Endothelial cell of umbilical vein (primary cell): ENCODE measurements around the gene CTAG1A.
"Not testable (repeated sequence)": the region's sequence is repeated elsewhere in the genome, so short reads cannot be mapped to it uniquely, and the experiment has no call there.

Experiments
- EZH2 ChIP-seq: IDR thresholded peaks from 2 replicates; pipeline ENCODE4 v1.6.1; 2012; ENCODE audit warnings: borderline replicate concordance, low read depth, mild to moderate bottlenecking, moderate library complexity, low read length, inconsistent platforms; ENCODE audit not compliant: severe bottlenecking
- MAX ChIP-seq: IDR thresholded peaks from 2 replicates; pipeline ENCODE4 v1.6.1; 2011; ENCODE audit not compliant: insufficient read depth, insufficient read length
- POLR2A ChIP-seq: IDR thresholded peaks from 2 replicates; pipeline ENCODE4 v1.6.1; 2012; ENCODE audit warnings: low read depth, mild to moderate bottlenecking, control low read depth, low read length
- TF ChIP-seq, protein P1 (sequence below), 2 donors: IDR thresholded peaks; 1 replicate in 1 of 2; 2 replicates in 1 of 2; pipeline ENCODE4 v1.5.1; 2011; ENCODE audit warnings: low read length in 2 of 2, mild to moderate bottlenecking in 2 of 2, moderate library complexity in 2 of 2, control low read depth in 1 of 2, inconsistent platforms in 1 of 2, low read depth in 1 of 2; ENCODE audit not compliant: insufficient read depth in 1 of 2; ENCODE audit errors: extremely low read depth in 1 of 2

DNA sequence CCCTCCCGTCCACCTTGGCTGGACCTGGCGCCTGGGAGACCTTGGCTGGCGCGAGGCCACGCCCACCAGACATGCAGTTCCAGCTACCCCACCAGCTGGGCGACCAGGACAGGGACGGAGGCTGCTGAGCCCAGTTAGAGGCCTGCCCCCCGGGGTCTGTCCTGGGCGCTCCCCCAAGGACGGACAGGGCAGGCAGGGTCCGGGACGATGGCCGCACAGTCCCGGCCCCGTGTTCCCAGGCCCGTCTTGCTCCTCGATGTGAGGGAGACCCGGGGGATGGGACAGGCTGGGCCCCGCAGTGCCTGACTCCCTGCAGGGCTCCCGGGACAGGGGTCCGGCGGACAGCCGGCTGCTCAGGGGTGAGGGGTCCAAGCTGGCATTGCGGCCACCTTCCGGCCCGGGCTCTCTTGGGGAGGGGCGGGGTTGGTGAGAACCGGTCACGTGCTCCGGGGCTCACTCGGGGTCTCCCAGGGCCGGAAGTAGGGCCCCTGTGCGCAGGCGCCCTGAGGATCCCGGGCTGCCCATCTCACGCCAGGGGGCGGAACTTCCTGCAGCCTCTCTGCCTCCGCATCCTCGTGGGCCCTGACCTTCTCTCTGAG lies at the start of gene CTAG1A:
- TF ChIP-seq, protein P1, sequence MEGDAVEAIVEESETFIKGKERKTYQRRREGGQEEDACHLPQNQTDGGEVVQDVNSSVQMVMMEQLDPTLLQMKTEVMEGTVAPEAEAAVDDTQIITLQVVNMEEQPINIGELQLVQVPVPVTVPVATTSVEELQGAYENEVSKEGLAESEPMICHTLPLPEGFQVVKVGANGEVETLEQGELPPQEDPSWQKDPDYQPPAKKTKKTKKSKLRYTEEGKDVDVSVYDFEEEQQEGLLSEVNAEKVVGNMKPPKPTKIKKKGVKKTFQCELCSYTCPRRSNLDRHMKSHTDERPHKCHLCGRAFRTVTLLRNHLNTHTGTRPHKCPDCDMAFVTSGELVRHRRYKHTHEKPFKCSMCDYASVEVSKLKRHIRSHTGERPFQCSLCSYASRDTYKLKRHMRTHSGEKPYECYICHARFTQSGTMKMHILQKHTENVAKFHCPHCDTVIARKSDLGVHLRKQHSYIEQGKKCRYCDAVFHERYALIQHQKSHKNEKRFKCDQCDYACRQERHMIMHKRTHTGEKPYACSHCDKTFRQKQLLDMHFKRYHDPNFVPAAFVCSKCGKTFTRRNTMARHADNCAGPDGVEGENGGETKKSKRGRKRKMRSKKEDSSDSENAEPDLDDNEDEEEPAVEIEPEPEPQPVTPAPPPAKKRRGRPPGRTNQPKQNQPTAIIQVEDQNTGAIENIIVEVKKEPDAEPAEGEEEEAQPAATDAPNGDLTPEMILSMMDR (IDR thresholded peaks at IDR 0.05; ENCODE audit: extremely low read depth in 1 of 2, insufficient read depth in 1 of 2, low read depth in 1 of 2, low read length in 2 of 2), result not testable (repeated sequence)
- TF ChIP-seq EZH2, MAX, POLR2A: not testable (repeated sequence)
